ENCODE results near the gene NUMBL.
"Not testable (repeated sequence)": the region's sequence is repeated elsewhere in the genome, so short reads cannot be mapped to it uniquely, and the experiment has no call there.

The NUMBL gene

DNA sequence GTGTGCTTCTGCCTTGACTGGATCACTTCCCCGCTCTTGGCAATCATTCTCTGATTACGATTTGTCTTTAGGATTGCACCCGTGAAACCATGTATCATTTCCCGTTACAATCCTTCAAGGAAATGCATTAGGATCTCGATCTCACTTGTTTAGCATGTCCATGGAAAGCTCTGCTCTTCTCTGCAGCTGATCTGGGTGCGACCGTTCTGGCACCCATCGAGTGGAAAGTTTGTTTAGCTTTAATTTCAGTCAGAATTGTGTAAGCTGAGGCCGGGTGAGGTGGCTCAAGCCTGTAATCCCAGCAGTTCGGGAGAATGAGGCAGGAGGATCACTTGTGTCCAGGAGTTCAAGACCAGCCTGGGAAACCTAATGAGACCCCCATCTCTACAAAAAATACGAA is 30.9 kb downstream of the NUMBL start:
- TF ChIP-seq, protein P1, sequence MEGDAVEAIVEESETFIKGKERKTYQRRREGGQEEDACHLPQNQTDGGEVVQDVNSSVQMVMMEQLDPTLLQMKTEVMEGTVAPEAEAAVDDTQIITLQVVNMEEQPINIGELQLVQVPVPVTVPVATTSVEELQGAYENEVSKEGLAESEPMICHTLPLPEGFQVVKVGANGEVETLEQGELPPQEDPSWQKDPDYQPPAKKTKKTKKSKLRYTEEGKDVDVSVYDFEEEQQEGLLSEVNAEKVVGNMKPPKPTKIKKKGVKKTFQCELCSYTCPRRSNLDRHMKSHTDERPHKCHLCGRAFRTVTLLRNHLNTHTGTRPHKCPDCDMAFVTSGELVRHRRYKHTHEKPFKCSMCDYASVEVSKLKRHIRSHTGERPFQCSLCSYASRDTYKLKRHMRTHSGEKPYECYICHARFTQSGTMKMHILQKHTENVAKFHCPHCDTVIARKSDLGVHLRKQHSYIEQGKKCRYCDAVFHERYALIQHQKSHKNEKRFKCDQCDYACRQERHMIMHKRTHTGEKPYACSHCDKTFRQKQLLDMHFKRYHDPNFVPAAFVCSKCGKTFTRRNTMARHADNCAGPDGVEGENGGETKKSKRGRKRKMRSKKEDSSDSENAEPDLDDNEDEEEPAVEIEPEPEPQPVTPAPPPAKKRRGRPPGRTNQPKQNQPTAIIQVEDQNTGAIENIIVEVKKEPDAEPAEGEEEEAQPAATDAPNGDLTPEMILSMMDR (IDR thresholded peaks at IDR 0.05; ENCODE audit: low read depth, low read length): no peak
- H3K4me3 ChIP-seq (ENCODE audit: low read depth, low read length): no peak overlapping the region

GRCh38 chr19:40659116-40659515 is 31.3 kb downstream of the NUMBL start:
- TF ChIP-seq, protein P1 (IDR thresholded peaks at IDR 0.05; ENCODE audit: low read depth, low read length): no peak
- H3K4me3 ChIP-seq (ENCODE audit: low read depth, low read length): no peak overlapping the region

GRCh38 chr19:40658031-40658430 is 32.4 kb downstream of the NUMBL start:
- TF ChIP-seq, protein P1 (IDR thresholded peaks at IDR 0.05; ENCODE audit: low read depth, low read length): no peak

GRCh38 chr19:40655684-40656083 is 34.8 kb downstream of the NUMBL start:
- not testable (repeated sequence) for H3K4me3 ChIP-seq (ENCODE audit: low read depth, low read length)

More at GRCh38 chr19:40658031-40658430, 32.4 kb downstream of the NUMBL start:
- no peak overlapping the region for H3K4me3 ChIP-seq (ENCODE audit: low read depth, low read length)

- not testable (repeated sequence) for H3K4me3 ChIP-seq (ENCODE audit: low read depth, low read length)
Measured at GRCh38 chr19:40652303-40652702, 38.1 kb downstream of the NUMBL start.

DNA sequence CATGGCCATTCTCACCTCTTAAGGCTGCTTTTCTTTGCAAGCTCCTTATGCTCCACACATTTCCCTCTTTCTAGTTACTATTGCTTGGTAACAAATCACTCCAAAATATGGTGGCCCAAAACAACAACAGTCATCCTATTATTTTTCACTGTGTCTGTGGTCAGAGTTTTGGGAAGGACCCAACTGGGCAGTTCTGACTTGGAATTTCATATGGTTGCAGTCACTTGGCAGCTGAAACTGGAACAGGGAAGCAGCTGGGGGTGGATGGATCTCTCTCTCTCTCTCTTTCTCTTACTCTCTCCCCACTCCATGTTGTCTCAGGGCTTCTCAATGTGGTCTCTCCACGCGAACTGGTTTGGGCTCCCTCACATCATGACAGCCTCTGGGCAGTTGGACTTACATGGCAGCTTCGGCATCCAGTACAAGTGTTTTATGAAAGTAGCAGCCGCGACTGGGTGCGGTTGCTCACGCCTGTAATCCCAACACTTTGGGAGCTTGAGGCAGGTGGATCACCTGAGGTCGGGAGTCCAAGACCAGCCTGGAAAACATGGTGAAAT is 39.6 kb downstream of the NUMBL start:
- TF ChIP-seq, protein P1 (IDR thresholded peaks at IDR 0.05; ENCODE audit: low read depth, low read length): no peak

GRCh38 chr19:40649903-40650675 is 40.4 kb downstream of the NUMBL start:
- not testable (repeated sequence) for H3K4me3 ChIP-seq (ENCODE audit: low read depth, low read length)

More for the DNA sequence above, 39.6 kb downstream of the NUMBL start:
- no peak overlapping the region for H3K4me3 ChIP-seq (ENCODE audit: low read depth, low read length)

DNA sequence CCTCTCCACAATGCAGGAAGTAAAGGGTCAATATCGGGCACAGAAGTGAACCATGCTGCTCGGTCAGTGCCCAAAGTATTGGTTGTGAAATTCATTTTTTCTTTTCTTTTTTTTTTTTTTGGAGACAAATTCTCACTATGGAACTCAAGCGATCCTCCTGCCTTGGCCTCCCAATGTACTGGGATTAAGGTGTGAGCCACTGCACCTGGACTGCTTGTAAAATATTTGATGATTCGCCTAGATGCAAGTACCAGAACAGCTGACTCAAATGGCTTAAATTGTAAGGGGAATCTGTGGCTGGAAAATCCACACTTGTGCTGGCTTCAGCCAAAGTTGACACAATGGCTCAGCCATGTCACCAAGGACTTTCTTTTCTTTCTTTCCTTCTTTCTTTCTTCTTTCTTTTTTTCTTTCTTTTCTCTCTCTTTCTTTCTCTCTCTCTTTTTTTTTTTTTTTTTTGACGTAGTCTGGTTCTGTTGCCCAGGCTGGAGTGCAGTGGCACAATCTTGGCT is 43.7 kb downstream of the NUMBL start:
- peak overlapping the region; percentile 26 for H3K4me3 ChIP-seq (ENCODE audit: low read depth, low read length)
- TF ChIP-seq, protein P1 (IDR thresholded peaks at IDR 0.05; ENCODE audit: low read depth, low read length): no peak
